ENCODE measurements around the gene TPPP3.

DNA sequence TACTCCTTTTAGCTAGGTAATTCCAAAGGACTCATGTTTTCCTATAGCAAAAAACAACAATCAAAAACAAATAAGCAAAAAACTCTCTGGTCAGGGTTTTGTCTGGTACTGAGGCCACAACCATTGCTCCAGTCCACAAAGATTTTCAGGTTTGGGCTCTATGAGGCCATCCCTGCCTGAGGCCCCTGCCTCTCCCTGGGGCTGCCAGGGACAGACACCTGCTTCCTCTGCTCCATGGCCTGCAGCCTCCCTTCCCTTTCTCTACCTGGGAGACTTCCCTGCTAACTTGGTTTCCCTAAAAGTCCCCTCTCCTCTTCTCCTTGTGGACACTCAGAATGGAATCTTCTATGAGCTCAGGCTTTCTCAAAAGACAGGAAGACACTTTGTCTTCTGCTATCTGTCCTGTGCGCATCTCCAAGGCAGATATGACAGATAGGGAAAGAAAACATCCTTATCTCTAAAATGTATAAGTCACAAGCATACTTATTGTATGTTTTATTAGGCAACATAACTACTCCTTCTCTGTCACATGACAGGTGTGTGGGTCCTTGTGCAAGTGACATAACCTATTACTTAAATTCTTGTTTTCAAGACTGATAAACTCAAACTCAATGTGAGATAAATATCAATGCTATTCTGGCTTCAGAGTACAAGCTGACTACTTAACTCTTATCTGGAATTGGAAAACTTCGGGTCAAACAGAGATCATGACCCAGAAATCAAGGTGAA lies 24.2 kb upstream of the TPPP3 start:
- no peak for TF ChIP-seq POLR2A (IDR thresholded peaks at IDR 0.05)
- TF ChIP-seq, protein P1, sequence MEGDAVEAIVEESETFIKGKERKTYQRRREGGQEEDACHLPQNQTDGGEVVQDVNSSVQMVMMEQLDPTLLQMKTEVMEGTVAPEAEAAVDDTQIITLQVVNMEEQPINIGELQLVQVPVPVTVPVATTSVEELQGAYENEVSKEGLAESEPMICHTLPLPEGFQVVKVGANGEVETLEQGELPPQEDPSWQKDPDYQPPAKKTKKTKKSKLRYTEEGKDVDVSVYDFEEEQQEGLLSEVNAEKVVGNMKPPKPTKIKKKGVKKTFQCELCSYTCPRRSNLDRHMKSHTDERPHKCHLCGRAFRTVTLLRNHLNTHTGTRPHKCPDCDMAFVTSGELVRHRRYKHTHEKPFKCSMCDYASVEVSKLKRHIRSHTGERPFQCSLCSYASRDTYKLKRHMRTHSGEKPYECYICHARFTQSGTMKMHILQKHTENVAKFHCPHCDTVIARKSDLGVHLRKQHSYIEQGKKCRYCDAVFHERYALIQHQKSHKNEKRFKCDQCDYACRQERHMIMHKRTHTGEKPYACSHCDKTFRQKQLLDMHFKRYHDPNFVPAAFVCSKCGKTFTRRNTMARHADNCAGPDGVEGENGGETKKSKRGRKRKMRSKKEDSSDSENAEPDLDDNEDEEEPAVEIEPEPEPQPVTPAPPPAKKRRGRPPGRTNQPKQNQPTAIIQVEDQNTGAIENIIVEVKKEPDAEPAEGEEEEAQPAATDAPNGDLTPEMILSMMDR (IDR thresholded peaks at IDR 0.05): no peak

Data from lower leg skin (tissue), 3 donors.